Measurements from ENCODE around the gene ARF3. TPM values are rescaled to one million over a fixed set of nuclear protein-coding genes. Genes with fewer than 3 reads are reported as not detected.

The ARF3 gene
- total and polyA plus RNA-seq, 7 donors = 7.4 to 27.0 (median 18.1) TPM

GRCh38 chr12:48938805-48939204 is 18.5 kb downstream of the ARF3 start:
- Histone ChIP-seq H3K27ac (no peak overlapping the region), H3K4me1 (no peaks in the 10 kb centered on the region), H3K9me3 (no peaks in the 10 kb centered on the region), H3K27me3 (ENCODE audit: insufficient read depth in 3 of 3, low read length in 2 of 3) (no peaks in the 10 kb centered on the region), H3K4me3 (no peak overlapping the region), H3K36me3 (ENCODE audit: insufficient read depth in 1 of 2, low read depth in 1 of 2) (peaks cover 0 to 38% of the 10 kb centered on the region in 2 donors)
- ATAC-seq = no peak
- intact Hi-C loops (cut with DNase I) = loop anchor here in 1 of 2 donors (5.0 kb wide), 1 partner anchor 87 kb away; the partner anchor contains the start of gene DDX23
- 83 to 93% (median 86%) methylated on average over 7 of the region's 7 CpGs for WGBS, 3 donors
- TF ChIP-seq, protein P1, sequence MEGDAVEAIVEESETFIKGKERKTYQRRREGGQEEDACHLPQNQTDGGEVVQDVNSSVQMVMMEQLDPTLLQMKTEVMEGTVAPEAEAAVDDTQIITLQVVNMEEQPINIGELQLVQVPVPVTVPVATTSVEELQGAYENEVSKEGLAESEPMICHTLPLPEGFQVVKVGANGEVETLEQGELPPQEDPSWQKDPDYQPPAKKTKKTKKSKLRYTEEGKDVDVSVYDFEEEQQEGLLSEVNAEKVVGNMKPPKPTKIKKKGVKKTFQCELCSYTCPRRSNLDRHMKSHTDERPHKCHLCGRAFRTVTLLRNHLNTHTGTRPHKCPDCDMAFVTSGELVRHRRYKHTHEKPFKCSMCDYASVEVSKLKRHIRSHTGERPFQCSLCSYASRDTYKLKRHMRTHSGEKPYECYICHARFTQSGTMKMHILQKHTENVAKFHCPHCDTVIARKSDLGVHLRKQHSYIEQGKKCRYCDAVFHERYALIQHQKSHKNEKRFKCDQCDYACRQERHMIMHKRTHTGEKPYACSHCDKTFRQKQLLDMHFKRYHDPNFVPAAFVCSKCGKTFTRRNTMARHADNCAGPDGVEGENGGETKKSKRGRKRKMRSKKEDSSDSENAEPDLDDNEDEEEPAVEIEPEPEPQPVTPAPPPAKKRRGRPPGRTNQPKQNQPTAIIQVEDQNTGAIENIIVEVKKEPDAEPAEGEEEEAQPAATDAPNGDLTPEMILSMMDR (IDR thresholded peaks at IDR 0.05) = no peak
- no peak for DNase-seq

DNA sequence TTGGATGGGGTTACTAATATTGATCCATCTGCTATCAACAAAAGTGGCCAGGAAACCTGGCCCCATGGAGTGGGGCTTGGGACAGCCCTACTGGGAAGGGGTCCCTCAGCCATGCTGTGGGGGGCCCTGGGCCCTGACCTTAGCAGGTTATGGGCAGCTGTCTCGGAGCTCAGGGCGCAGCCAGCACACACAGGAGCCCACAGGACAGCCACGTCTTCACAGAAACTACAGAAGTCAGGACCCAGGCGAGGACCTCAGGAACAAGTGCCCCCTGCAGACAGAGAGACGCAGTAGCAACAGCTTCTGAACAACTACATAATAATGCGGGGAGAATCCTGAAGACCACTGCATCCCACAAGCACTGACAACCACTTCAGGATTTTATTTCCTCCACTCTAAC is 20.1 kb downstream of the ARF3 start:
- H3K4me3 ChIP-seq = no peak overlapping the region
- H3K27ac ChIP-seq = no peak overlapping the region
- intact Hi-C loops (cut with DNase I) = loop anchor here in 1 of 2 donors (5.0 kb wide), 1 partner anchor 85 kb away; the partner anchor contains the start of gene DDX23
- no peaks in the 10 kb centered on the region for H3K4me1 ChIP-seq
- no peaks in the 10 kb centered on the region for H3K9me3 ChIP-seq
- TF ChIP-seq, protein P1 (IDR thresholded peaks at IDR 0.05) = no peak
- H3K27me3 ChIP-seq (ENCODE audit: insufficient read depth in 3 of 3, low read length in 2 of 3) = no peaks in the 10 kb centered on the region
- ATAC-seq (no peak), DNase-seq (no peak)
- WGBS, 3 donors = 83 to 85% (median 83%) methylated on average over 6 of the region's 6 CpGs
- peaks cover 0 to 50% of the 10 kb centered on the region in 2 donors for H3K36me3 ChIP-seq (ENCODE audit: insufficient read depth in 1 of 2, low read depth in 1 of 2)

DNA sequence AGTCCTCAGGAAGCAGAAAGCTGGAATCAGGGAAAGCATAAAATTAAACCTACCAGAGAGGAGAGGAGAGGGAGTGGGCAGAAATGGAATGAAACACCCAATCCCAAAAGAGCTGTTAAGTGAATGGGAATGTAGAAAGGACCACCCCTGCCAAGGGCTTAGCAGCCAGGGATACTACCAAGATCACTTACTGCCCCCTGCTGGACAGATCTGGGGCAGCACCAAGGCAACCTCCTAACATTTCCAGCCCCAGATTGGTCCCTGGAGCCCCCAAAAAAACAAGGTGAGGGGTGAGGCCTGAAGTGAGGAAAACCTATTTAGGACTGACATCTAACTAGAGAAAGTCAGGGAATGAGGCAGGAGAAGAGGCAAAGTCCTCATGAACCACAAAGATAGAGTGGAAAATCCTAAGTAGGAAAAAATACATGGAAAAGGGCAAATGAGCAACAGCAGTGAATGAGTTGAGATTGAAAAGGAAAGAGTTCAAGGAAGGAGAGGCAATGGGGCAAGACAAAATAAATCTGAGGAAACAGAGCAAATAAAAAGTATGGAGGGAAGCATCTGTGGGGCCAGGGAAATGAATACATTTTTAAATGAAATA is 20.8 kb downstream of the ARF3 start:
- H3K9me3 ChIP-seq = no peaks in the 10 kb centered on the region
- intact Hi-C loops (cut with DNase I) = loop anchor here (1.0 to 5.0 kb wide), 2 partner anchors 83 to 84 kb away; partner anchors contain the start of gene DDX23 (in 1 of the 2)

DNA sequence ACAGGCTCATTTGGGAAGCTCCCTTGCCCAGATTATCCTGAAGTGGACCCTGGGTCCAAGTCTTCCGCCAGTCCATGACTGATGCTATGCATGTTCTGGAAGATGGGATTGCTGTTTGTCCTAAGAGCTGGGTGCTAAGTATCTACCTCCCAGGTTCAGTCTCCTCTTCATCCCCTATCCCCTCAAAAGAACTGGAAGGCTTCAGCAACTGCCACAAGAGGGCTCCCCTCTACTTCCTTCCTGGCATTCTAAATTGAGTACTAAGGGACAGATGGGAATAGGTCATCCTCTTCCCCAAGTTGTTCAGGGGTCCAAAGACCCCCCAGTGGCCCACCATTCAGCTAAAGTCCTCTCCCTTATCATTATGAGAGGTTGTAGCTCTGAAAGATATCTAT is 23.0 kb downstream of the ARF3 start:
- H3K27ac ChIP-seq = no peak overlapping the region
- TF ChIP-seq, protein P1 (IDR thresholded peaks at IDR 0.05) = no peak
- H3K4me1 ChIP-seq = no peaks in the 10 kb centered on the region
- intact Hi-C loops (cut with DNase I) = no loop called here
- DNase-seq (no peak), ATAC-seq (no peak)
- H3K36me3 ChIP-seq (ENCODE audit: insufficient read depth in 1 of 2, low read depth in 1 of 2) = peaks cover 0 to 52% of the 10 kb centered on the region in 2 donors
- no peak overlapping the region for H3K4me3 ChIP-seq
- no peaks in the 10 kb centered on the region for H3K9me3 ChIP-seq
- no peaks in the 10 kb centered on the region for H3K27me3 ChIP-seq (ENCODE audit: insufficient read depth in 3 of 3, low read length in 2 of 3)
- WGBS, 3 donors = 93 to 100% (median 98%) methylated on average over 1 of the region's 1 CpG

More for the DNA sequence above, 20.8 kb downstream of the ARF3 start:
- Histone ChIP-seq H3K4me1 (no peaks in the 10 kb centered on the region), H3K36me3 (ENCODE audit: insufficient read depth in 1 of 2, low read depth in 1 of 2) (peaks cover 0 to 54% of the 10 kb centered on the region in 2 donors), H3K27ac (no peak overlapping the region), H3K27me3 (ENCODE audit: insufficient read depth in 3 of 3, low read length in 2 of 3) (no peaks in the 10 kb centered on the region), H3K4me3 (no peak overlapping the region)
- DNase-seq (peak; percentile 74 to 83), ATAC-seq (peak; percentile 57 to 87 (median 78))
- TF ChIP-seq, protein P1 (IDR thresholded peaks at IDR 0.05) = peak; percentile 86

Data from psoas muscle (tissue), 8 donors.